ENCODE data around the gene RPUSD1. TPM values are rescaled to one million over a fixed set of nuclear protein-coding genes. Genes with fewer than 3 reads are reported as not detected.

The RPUSD1 gene
- total RNA-seq, 1 experiment from 2014 or later = 59.9 TPM

DNA sequence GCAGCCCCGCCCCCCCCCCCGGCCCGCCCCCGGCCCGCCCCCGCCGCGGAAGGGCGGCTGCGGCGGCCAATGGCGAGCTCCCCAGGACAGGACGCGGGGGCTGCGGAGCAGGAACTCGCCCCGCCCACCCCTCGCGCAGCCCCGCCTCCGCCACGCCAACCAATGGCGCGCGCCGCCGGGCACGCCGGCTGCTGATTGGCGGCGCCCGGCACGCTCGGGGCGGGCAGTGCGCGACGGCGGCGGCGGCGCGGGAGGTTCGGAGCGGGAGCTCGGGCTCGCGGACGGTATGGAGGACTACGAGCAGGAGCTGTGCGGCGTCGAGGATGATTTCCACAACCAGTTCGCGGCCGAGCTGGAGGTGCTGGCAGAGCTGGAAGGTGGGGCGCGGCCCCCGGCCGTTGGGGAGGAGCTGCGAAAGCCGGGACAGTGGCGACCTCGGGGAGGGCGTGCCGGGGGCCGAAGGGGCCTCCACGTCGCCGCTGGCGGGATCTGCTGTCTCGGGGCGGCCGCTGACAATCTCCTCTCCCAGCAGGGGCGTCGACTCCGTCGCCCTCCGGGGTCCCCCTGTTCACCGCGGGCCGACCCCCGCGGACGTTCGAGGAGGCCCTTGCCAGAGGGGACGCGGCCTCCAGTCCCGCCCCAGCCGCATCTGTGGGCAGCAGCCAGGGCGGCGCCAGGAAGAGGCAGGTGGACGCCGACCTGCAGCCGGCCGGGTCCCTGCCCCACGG lies 382 bp upstream of the RPUSD1 start, which contains the start of gene CHTF18:
CHTF18 (plus strand) TSS at position 222 of the 728 bp plus-strand sequence; CDS start at position 287, 65 bp downstream.
- Histone ChIP-seq H2AFZ (ENCODE audit: low read depth, low read length, poor library complexity, severe bottlenecking) (no peak within 1 kb of the TSS), H3K27ac (ENCODE audit: low read depth, low read length) (peak within 1 kb of the TSS; percentile 88), H3K9me3 (ENCODE audit: control insufficient read depth in 1 of 2, insufficient read depth in 1 of 2, low read depth in 1 of 2, low read length in 2 of 2) (no peaks in the 10 kb centered on the region), H3K9me2 (ENCODE audit: insufficient read depth) (no peaks in the 10 kb centered on the region), H3K36me3 (ENCODE audit: control insufficient read depth in 1 of 2, insufficient read depth in 2 of 2, low read length in 2 of 2) (peaks cover 5 to 40% of the 10 kb centered on the region in 2 experiments), H3K4me3 (replicated peaks in 1 of 2; ENCODE audit: low read depth in 1 of 2, low read length in 2 of 2) (peak within 1 kb of the TSS; percentile 81 to 99), H3K4me1 (ENCODE audit: control insufficient read depth in 1 of 2, insufficient read depth in 2 of 2, low read length in 2 of 2) (peaks cover 5 to 37% of the 10 kb centered on the region in 2 experiments; a peak in 3 of 4 replicates), H4K20me1 (ENCODE audit: insufficient read depth) (no peaks in the 10 kb centered on the region), H3K79me2 (ENCODE audit: insufficient read depth, low read length) (peaks cover 57% of the 10 kb centered on the region), H3K27me3 (ENCODE audit: insufficient read depth, low read length) (no peaks in the 10 kb centered on the region), H3K4me2 (ENCODE audit: low read length) (peak within 1 kb of the TSS; percentile 97), H3K9ac (ENCODE audit: low read length) (peak within 1 kb of the TSS; percentile 93)
- BruUV-seq (replicated peaks) = TSS peak; percentile 64
- peak; percentile 80 for ATAC-seq
- intact Hi-C loops (cut with micrococcal nuclease) = no loop called here
- peak; percentile 72 for DNase-seq (ENCODE audit: low read depth, low spot score)
- ChIA-PET POLR2A (interaction anchor here (0.5 to 1.6 kb wide), 6 partner anchors 15 to 81 kb away, joined by 3 to 9 read pairs (median 4); partner anchors contain the start of gene MSLN), RAD21 (ENCODE audit: low non-redundant PET in 1 of 2, low total read pairs in 2 of 2, uncharacterized antibody in 2 of 2, unreplicated experiment in 2 of 2) (interaction anchor here in 1 of 2 experiments (0.6 to 0.7 kb wide), 2 partner anchors 68 to 77 kb away, joined by 3 read pairs; partner anchors contain the start of gene ANTKMT), CTCF (interaction anchor here (0.9 to 1.9 kb wide), 4 partner anchors 48 to 76 kb away, joined by 3 to 10 read pairs (median 6); partner anchors contain the start of gene CIAO3)
- TF ChIP-seq ZNF274 (IDR thresholded peaks at IDR 0.05; ENCODE audit: low read depth, low read length) (no peak), RAD21 (IDR thresholded peaks at IDR 0.05; ENCODE audit: low read depth) (no peak), POLR2A (IDR thresholded peaks at IDR 0.05; ENCODE audit: borderline replicate concordance, extremely low read depth, insufficient read depth, insufficient read length) (peak; percentile 38), YY1 (IDR thresholded peaks at IDR 0.05; ENCODE audit: extremely low read depth, insufficient replicate concordance, low read depth, low read length) (no peak), SP1 (IDR thresholded peaks at IDR 0.05; ENCODE audit: low read depth) (no peak; the same call in 1 of the 2 replicates), EGR1 (IDR thresholded peaks at IDR 0.05; ENCODE audit: low read depth) (no peak; the same call in 1 of the 2 replicates), POLR2AphosphoS5 (IDR thresholded peaks at IDR 0.05; ENCODE audit: low read depth, low read length) (peak; percentile 61), SRF (IDR thresholded peaks at IDR 0.05; ENCODE audit: low read depth) (no peak), CBX3 (IDR thresholded peaks at IDR 0.05; ENCODE audit: low read depth) (no peak), EZH2 (IDR thresholded peaks at IDR 0.05) (no peak), TCF7L2 (IDR thresholded peaks at IDR 0.05; ENCODE audit: borderline replicate concordance, extremely low read depth, insufficient read depth, insufficient read length) (no peak), CEBPB (IDR thresholded peaks at IDR 0.05; ENCODE audit: low read depth) (no peak), ELF1 (IDR thresholded peaks at IDR 0.05; ENCODE audit: borderline replicate concordance, low read depth) (no peak), ZFX (IDR thresholded peaks at IDR 0.05) (peak; percentile 48; the same call in 1 of the 2 replicates)
- TF ChIP-seq, protein P1, sequence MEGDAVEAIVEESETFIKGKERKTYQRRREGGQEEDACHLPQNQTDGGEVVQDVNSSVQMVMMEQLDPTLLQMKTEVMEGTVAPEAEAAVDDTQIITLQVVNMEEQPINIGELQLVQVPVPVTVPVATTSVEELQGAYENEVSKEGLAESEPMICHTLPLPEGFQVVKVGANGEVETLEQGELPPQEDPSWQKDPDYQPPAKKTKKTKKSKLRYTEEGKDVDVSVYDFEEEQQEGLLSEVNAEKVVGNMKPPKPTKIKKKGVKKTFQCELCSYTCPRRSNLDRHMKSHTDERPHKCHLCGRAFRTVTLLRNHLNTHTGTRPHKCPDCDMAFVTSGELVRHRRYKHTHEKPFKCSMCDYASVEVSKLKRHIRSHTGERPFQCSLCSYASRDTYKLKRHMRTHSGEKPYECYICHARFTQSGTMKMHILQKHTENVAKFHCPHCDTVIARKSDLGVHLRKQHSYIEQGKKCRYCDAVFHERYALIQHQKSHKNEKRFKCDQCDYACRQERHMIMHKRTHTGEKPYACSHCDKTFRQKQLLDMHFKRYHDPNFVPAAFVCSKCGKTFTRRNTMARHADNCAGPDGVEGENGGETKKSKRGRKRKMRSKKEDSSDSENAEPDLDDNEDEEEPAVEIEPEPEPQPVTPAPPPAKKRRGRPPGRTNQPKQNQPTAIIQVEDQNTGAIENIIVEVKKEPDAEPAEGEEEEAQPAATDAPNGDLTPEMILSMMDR (IDR thresholded peaks at IDR 0.05 in 2 of 3, conservative IDR thresholded peaks at IDR 0.05 in 1 of 3; ENCODE audit: borderline replicate concordance in 1 of 3, insufficient read depth in 1 of 3, low read depth in 2 of 3, low read length in 2 of 3) = no peak
- TF ChIP-seq, protein P2, sequence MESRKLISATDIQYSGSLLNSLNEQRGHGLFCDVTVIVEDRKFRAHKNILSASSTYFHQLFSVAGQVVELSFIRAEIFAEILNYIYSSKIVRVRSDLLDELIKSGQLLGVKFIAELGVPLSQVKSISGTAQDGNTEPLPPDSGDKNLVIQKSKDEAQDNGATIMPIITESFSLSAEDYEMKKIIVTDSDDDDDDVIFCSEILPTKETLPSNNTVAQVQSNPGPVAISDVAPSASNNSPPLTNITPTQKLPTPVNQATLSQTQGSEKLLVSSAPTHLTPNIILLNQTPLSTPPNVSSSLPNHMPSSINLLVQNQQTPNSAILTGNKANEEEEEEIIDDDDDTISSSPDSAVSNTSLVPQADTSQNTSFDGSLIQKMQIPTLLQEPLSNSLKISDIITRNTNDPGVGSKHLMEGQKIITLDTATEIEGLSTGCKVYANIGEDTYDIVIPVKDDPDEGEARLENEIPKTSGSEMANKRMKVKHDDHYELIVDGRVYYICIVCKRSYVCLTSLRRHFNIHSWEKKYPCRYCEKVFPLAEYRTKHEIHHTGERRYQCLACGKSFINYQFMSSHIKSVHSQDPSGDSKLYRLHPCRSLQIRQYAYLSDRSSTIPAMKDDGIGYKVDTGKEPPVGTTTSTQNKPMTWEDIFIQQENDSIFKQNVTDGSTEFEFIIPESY (IDR thresholded peaks at IDR 0.05; ENCODE audit: extremely low read depth, insufficient replicate concordance, low read length) = no peak
- TF ChIP-seq, protein P3, sequence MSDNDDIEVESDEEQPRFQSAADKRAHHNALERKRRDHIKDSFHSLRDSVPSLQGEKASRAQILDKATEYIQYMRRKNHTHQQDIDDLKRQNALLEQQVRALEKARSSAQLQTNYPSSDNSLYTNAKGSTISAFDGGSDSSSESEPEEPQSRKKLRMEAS (IDR thresholded peaks at IDR 0.05) = peak; percentile 68
- TF ChIP-seq, protein P4, sequence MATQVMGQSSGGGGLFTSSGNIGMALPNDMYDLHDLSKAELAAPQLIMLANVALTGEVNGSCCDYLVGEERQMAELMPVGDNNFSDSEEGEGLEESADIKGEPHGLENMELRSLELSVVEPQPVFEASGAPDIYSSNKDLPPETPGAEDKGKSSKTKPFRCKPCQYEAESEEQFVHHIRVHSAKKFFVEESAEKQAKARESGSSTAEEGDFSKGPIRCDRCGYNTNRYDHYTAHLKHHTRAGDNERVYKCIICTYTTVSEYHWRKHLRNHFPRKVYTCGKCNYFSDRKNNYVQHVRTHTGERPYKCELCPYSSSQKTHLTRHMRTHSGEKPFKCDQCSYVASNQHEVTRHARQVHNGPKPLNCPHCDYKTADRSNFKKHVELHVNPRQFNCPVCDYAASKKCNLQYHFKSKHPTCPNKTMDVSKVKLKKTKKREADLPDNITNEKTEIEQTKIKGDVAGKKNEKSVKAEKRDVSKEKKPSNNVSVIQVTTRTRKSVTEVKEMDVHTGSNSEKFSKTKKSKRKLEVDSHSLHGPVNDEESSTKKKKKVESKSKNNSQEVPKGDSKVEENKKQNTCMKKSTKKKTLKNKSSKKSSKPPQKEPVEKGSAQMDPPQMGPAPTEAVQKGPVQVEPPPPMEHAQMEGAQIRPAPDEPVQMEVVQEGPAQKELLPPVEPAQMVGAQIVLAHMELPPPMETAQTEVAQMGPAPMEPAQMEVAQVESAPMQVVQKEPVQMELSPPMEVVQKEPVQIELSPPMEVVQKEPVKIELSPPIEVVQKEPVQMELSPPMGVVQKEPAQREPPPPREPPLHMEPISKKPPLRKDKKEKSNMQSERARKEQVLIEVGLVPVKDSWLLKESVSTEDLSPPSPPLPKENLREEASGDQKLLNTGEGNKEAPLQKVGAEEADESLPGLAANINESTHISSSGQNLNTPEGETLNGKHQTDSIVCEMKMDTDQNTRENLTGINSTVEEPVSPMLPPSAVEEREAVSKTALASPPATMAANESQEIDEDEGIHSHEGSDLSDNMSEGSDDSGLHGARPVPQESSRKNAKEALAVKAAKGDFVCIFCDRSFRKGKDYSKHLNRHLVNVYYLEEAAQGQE (IDR thresholded peaks at IDR 0.05; ENCODE audit: low read depth) = no peak

Measured in HCT116 (cell line).